ENCODE measurements around the gene TIMM10.

The TIMM10 gene, protein sequence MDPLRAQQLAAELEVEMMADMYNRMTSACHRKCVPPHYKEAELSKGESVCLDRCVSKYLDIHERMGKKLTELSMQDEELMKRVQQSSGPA

DNA sequence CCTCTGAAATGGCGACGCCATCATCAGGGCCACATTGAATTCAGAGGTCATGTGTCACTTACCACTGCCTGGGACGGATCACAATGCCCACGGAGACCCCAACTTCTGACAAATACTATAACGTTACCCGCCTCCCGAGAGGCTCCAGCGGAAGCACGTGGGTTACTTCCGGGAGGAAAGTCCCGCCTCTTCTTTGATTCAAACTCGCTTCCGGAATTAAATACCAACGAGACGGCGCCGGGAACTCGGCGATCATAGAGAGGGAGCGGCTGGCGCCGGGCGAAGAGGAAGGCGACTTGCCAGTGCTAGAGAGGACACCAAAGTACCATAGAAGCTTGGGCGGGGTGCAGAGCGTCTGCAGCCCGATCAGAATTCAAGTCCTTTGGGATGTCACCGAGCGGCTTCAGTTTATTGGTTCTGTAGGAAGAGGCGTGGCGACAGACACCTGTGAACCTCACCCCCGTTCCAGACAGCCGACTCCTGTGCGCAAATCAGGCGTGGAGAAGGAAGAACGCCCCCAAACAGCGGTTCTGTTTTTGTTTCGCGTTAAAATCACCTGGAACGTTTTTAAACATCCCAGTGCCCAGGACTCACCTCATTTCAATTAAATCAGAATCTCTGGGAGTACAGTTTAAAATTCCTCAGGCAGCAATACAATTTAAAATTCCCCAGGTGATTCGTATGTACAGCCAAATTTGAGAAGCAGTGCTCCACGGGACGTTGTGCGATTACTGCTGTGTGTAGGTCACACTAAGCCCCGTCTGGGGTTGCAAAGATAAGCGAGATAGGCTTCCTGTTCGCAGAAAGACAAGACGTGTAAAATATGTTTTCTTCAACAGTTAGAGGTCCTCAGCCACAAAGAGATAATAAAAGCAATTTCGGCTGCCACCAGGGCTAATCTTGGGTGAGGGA is at the start of gene TIMM10:
Gene TIMM10, minus strand, starts transcription at position 159 of the 912 bp plus-strand sequence. CDS start 565 bp downstream, outside the sequence.
- peak within 1 kb of the TSS; percentile 81 for H3K4me3 ChIP-seq (ENCODE audit: low read length)

DNA sequence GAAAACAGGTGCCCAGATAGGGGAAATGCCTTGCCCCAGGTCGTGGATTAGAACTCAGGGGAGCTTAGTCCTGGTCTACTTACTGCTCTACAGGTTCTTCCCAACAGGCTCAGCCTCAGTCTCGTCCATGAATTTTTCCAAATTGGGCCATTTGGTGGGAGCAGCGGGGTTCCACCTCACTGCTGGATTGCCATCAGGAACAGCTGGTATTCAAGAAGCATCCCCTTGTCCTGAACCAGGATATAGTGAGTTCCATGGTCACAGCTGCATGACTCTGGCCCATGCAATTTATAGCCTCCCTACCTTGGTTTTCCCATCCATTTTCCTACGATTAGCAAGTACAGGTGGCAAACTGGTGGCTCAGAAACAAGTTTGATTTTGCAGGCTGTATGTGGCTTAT is 43.5 kb upstream of the TIMM10 start:
- no peak for TF ChIP-seq ZNF274 (IDR thresholded peaks at IDR 0.05; ENCODE audit: low read depth, low read length)
- no peak overlapping the region for H3K4me3 ChIP-seq (ENCODE audit: low read length)

More for the DNA sequence above, at the start of gene TIMM10:
- TF ChIP-seq ZNF274 (IDR thresholded peaks at IDR 0.05; ENCODE audit: low read depth, low read length): no peak

- no peak overlapping the region for H3K4me3 ChIP-seq (ENCODE audit: low read length)
- TF ChIP-seq ZNF274 (IDR thresholded peaks at IDR 0.05; ENCODE audit: low read depth, low read length): no peak
Observed at GRCh38 chr11:57571606-57572005, 41.1 kb upstream of the TIMM10 start.

GRCh38 chr11:57568330-57568766 is 37.8 kb upstream of the TIMM10 start:
- H3K4me3 ChIP-seq (ENCODE audit: low read length): peak overlapping the region; percentile 72; the same call in 1 of the 2 replicates
- no peak for TF ChIP-seq ZNF274 (IDR thresholded peaks at IDR 0.05; ENCODE audit: low read depth, low read length)

DNA sequence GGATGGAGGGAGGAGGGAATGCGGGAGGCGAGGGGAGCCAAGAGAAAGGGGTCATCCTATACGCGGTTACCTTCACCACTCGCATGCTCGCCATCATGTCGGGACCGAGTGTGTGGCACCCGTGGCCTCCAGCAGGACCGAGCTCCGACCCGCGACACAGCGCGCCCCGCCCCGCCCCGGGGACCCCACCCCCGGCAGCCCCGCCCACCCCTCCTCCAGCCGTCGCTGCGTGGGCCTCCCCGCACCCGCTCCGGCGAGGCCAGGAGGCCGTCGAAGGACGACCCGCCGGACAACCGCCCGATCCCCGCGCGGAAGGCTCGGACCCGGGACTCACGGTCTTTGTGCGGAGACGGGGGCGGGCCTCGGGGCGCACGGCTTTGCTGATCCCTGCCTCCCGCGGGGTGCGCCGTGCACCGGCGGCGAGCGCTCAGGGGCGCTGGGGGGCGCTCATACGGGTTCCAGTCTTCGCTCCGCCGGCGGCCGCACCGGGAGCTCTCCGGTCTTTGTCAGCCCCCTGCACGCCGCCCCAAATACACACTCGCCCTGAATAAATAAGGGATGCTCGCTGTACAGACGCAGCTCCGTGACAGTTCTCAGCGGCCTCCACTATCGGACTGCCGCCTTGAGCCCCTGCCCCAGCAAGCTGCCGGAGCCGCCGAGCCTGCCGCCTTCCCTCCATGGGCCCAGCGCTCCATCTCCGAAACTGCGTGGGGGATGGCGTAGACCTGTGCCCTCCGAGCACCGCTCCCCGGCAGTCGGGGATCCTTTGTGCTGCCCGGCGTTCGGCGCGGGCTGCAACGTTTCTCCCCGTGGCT is 37.2 kb upstream of the TIMM10 start, which contains the start of gene UBE2L6:
Gene UBE2L6, minus strand, starts transcription at position 158 of the 815 bp plus-strand sequence. Its CDS starts 61 bp downstream, at position 97.
- no peak for TF ChIP-seq ZNF274 (IDR thresholded peaks at IDR 0.05; ENCODE audit: low read depth, low read length)
- peak within 1 kb of the TSS; percentile 72 for H3K4me3 ChIP-seq (ENCODE audit: low read length)

- no peak for TF ChIP-seq ZNF274 (IDR thresholded peaks at IDR 0.05; ENCODE audit: low read depth, low read length)
- H3K4me3 ChIP-seq (ENCODE audit: low read length): peak overlapping the region; percentile 72
Observed at GRCh38 chr11:57566905-57567514, 36.5 kb upstream of the TIMM10 start.

GRCh38 chr11:57566005-57566904 is 35.7 kb upstream of the TIMM10 start:
- H3K4me3 ChIP-seq (ENCODE audit: low read length): peak overlapping the region; percentile 72
- TF ChIP-seq ZNF274 (IDR thresholded peaks at IDR 0.05; ENCODE audit: low read depth, low read length): no peak

DNA sequence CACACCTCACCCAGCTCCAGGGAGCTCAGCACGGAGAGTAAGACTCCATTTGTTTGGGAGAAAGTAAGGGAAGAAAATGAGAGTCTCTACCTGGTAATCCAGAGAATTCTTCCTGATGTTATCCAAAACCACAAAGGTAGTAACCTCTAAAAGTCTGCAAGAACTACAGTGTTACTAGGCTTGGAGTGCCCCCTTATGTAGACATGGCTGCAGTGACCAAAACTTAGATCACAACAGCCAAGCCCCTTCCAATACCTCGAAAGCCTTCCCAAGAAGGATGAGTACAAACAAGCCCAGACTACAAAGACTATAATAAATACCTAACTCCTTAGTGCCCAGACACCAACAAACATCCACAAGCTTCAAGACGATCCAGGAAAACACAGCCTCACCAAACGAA is 32.0 kb upstream of the TIMM10 start:
- no peak for TF ChIP-seq ZNF274 (IDR thresholded peaks at IDR 0.05; ENCODE audit: low read depth, low read length)
- no peak overlapping the region for H3K4me3 ChIP-seq (ENCODE audit: low read length)

DNA sequence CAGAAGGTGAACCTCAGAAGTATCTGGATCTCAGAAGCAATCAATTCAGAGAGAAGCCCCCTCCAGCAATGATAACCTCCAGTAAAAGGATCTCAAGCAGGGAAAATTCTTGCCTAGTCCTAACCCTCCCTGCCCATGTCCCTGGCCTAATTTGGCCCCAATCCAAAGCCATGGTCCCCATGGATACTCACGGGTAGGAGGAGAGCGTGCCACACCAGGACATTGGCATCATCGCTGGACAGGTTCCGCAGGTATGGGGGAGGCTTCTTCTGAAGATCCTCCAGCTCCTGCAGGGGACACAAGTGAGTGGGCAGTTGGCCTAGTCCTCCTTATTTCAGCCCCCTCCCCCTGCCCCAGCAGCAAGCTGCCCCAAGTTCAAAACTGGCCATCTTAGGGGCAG is 29.6 kb upstream of the TIMM10 start:
- no peak overlapping the region for H3K4me3 ChIP-seq (ENCODE audit: low read length)
- TF ChIP-seq ZNF274 (IDR thresholded peaks at IDR 0.05; ENCODE audit: low read depth, low read length): no peak

GRCh38 chr11:57556041-57556440 is 25.5 kb upstream of the TIMM10 start:
- no peak overlapping the region for H3K4me3 ChIP-seq (ENCODE audit: low read length)
- TF ChIP-seq ZNF274 (IDR thresholded peaks at IDR 0.05; ENCODE audit: low read depth, low read length): no peak

DNA sequence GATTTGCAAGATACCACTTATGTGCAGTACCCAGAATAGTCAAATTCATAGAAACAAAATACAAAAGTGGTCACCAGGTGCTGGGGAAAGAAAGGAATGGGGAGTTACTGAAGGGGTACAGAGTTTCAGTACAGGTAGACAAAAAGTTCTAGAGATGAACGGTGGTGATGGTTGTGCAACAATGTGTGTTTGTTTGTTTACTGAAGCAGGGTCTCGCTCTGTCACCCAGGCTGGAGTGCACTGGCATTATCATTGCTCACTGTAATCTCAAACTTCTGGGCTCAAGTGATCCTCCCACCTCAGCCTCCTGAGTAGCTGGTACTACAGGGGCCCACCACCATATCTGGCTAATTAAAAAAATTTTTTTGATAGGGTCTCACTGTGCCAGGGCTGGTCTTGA is 24.8 kb upstream of the TIMM10 start:
- no peak overlapping the region for H3K4me3 ChIP-seq (ENCODE audit: low read length)
- no peak for TF ChIP-seq ZNF274 (IDR thresholded peaks at IDR 0.05; ENCODE audit: low read depth, low read length)

DNA sequence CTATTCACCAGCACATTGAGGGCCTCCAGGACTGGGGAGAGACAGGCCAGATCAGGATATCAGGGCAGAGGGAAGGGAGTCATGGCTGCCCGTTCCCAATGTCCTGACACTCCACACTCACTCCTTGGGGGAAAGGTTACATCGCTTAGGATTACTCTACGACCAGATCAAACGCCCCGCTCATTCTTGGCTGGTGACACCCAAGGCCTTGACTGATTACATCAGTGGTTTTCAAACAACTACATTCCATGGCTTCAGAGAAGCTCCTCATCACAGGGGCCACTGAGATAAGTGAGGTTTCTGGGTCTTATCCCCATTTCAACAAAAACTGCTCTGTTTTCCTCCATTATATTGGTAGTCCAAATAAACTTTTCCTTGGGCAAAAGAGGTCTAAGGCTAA is 21.9 kb upstream of the TIMM10 start:
- H3K4me3 ChIP-seq (ENCODE audit: low read length): no peak overlapping the region
- no peak for TF ChIP-seq ZNF274 (IDR thresholded peaks at IDR 0.05; ENCODE audit: low read depth, low read length)

DNA sequence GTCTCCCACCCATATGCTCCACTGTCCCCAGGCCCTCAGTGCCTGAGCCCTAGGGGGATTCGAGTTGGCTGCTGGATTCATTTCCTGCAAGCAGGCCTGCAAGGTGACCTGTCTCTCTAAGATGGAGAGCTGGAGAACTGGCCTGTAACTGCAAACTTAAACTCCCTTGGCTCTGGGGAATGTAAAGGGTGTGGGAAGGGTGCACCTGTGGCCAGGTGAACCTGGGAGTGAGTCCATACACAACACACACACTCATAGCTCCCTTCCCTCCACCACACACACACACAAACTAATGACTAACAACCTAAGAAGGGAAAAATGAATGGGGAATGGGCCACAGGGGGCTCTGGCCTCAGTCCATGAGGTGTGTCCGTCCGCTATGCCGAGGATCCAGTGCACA is 21.4 kb upstream of the TIMM10 start:
- H3K4me3 ChIP-seq (ENCODE audit: low read length): no peak overlapping the region
- TF ChIP-seq ZNF274 (IDR thresholded peaks at IDR 0.05; ENCODE audit: low read depth, low read length): no peak
